Measurements from ENCODE around the gene SCML1. TPM values are rescaled to one million over a fixed set of nuclear protein-coding genes. Genes with fewer than 3 reads are reported as not detected.

Gene SCML1
- total and polyA plus RNA-seq, 10 of the 15 experiments (the other 5 are each of a cell fraction or from before 2014, with no cell fraction given), result 0.62 to 48.3 (median 1.6) TPM

GRCh38 chrX:17758382-17758781 is 21.1 kb downstream of the SCML1 start (continued):
- TF ChIP-seq, protein P1, sequence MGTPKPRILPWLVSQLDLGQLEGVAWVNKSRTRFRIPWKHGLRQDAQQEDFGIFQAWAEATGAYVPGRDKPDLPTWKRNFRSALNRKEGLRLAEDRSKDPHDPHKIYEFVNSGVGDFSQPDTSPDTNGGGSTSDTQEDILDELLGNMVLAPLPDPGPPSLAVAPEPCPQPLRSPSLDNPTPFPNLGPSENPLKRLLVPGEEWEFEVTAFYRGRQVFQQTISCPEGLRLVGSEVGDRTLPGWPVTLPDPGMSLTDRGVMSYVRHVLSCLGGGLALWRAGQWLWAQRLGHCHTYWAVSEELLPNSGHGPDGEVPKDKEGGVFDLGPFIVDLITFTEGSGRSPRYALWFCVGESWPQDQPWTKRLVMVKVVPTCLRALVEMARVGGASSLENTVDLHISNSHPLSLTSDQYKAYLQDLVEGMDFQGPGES (IDR thresholded peaks at IDR 0.05), result no peak
- TF ChIP-seq, protein P2, sequence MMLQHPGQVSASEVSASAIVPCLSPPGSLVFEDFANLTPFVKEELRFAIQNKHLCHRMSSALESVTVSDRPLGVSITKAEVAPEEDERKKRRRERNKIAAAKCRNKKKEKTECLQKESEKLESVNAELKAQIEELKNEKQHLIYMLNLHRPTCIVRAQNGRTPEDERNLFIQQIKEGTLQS (IDR thresholded peaks at IDR 0.05; ENCODE audit: borderline replicate concordance, extremely low read depth, low read depth, low read length), result no peak
- TF ChIP-seq TCF12 (IDR thresholded peaks at IDR 0.05; ENCODE audit: low read depth, low read length) (no peak), SKIL (IDR thresholded peaks at IDR 0.05; ENCODE audit: low read depth, poor library complexity, severe bottlenecking) (no peak), ZBTB11 (CRISPR knock-in tag; IDR thresholded peaks at IDR 0.05) (no peak), SMAD1 (IDR thresholded peaks at IDR 0.05; ENCODE audit: low read depth, partially characterized antibody) (no peak), WRNIP1 (IDR thresholded peaks at IDR 0.05; ENCODE audit: borderline replicate concordance, low read depth, low read length) (no peak), BHLHE40 (IDR thresholded peaks at IDR 0.05; ENCODE audit: borderline replicate concordance in 1 of 2, low read depth in 2 of 2, low read length in 1 of 2) (no peak), BACH1 (IDR thresholded peaks at IDR 0.05; ENCODE audit: borderline replicate concordance) (no peak), ZZZ3 (IDR thresholded peaks at IDR 0.05; ENCODE audit: control insufficient read depth, insufficient read length, low read depth) (no peak)
